K562 (cell line): ENCODE data around the gene CCDC127. TPM values are rescaled to one million over a fixed set of nuclear protein-coding genes. Genes with fewer than 3 reads are reported as not detected.

ENCODE experiments used
- ATAC-seq: fragments of 200-7000 bp; cut with Tn5 transposase; 3 replicates; pipeline ENCODE4 v1.9.1; 2020; ENCODE audit warnings: moderate library complexity
- BruUV-seq: library from RNA; stranded (reverse); fragments of 400-500 nt; replicated peaks from 2 replicates; lab custom pipeline; 2021; lab: Mats Ljungman, UMichigan
- CTCF ChIA-PET: fragments of 300-600 bp; formaldehyde crosslinking; extraction: SDS; loops from one replicate; lab custom pipeline; 2021; ENCODE audit warnings: low intra/inter-chr PET ratio; lab: Yijun Ruan, JAX
- POLR2A ChIA-PET: fragments of 300-600, 350-650 bp; sonication (Branson Sonifier 250); formaldehyde crosslinking; extraction: SDS; loops from one replicate; lab custom pipeline; 2021; ENCODE audit warnings: antibody characterized with exemption, inconsistent platforms; lab: Yijun Ruan, JAX
- DNase-seq, 4 experiments: peaks; one replicate each; pipeline versions ENCODE4 v3.0.0 to v3.0.0-alpha.2; 2011 to 2018; ENCODE audit warnings: low spot score in 3 of 4, mixed read lengths in 3 of 4; ENCODE audit errors: extremely low read depth in 1 of 4
- FAIRE-seq: peaks from 2 replicates; lab custom pipeline; 2011; peaks lifted over from hg19 to GRCh38; lab: Jason Lieb, UNC
- H2AFZ ChIP-seq: 2 replicates; pipeline ENCODE4 v1.6.0; 2011; ENCODE audit warnings: low read depth, low read length, control low read depth, inconsistent platforms
- H3K27ac ChIP-seq: fragments of 200-600 bp; 3 replicates; pipeline ENCODE4 v1.8.0; 2011; ENCODE audit warnings: low read depth, mild to moderate bottlenecking, control low read depth, inconsistent platforms, low read length, moderate library complexity, mixed read lengths; ENCODE audit errors: extremely low read depth
- H3K27me3 ChIP-seq, 2 experiments: fragments of 300-600 bp in 1 of 2; 2 replicates in 1 of 2; 3 replicates in 1 of 2; pipeline versions ENCODE4 v1.6.0 to v1.8.0; 2011; ENCODE audit warnings: inconsistent platforms in 2 of 2, low read length in 2 of 2, mild to moderate bottlenecking in 1 of 2, mixed read lengths in 1 of 2, moderate library complexity in 1 of 2; ENCODE audit not compliant: control insufficient read depth in 2 of 2, insufficient read depth in 2 of 2
- H3K36me3 ChIP-seq: fragments of 300-600 bp; 3 replicates; pipeline ENCODE4 v1.8.0; 2011; ENCODE audit warnings: mild to moderate bottlenecking, low read length, inconsistent platforms; ENCODE audit not compliant: control insufficient read depth, insufficient read depth
- H3K4me1 ChIP-seq, 2 experiments: fragments of 200-600 bp in 1 of 2; replicated peaks in 1 of 2; 2 replicates in 1 of 2; 3 replicates in 1 of 2; pipeline versions ENCODE4 v1.5.1 to v1.8.0; 2011; ENCODE audit warnings: inconsistent platforms in 2 of 2, low read length in 2 of 2, mild to moderate bottlenecking in 1 of 2, mixed read lengths in 1 of 2, moderate library complexity in 1 of 2; ENCODE audit not compliant: control insufficient read depth in 2 of 2, insufficient read depth in 2 of 2
- H3K4me2 ChIP-seq: 2 replicates; pipeline ENCODE4 v1.6.1; 2011; ENCODE audit warnings: low read length, control low read depth, inconsistent platforms, mixed read lengths; ENCODE audit not compliant: insufficient read depth
- H3K4me3 ChIP-seq: fragments of 200-600 bp; sonication (generic), shearing (Covaris generic); 2 replicates; pipeline ENCODE4 v1.5.1; 2016; ENCODE audit warnings: control low read depth, inconsistent platforms
- H3K79me2 ChIP-seq: fragments of 200-600 bp; 3 replicates; pipeline ENCODE4 v1.8.0; 2011; ENCODE audit warnings: low read length, inconsistent platforms; ENCODE audit not compliant: control insufficient read depth, insufficient read depth
- H3K9ac ChIP-seq, 2 experiments: 2 replicates each; pipeline versions ENCODE4 v1.6.0 to v1.6.1; 2011; ENCODE audit warnings: low read depth in 2 of 2, low read length in 2 of 2, control low read depth in 1 of 2, inconsistent platforms in 1 of 2, mild to moderate bottlenecking in 1 of 2, mixed read lengths in 1 of 2; ENCODE audit not compliant: insufficient read depth in 1 of 2
- H3K9me1 ChIP-seq: one replicate; pipeline ENCODE4 v1.6.0; 2011; ENCODE audit warnings: inconsistent platforms, mild to moderate bottlenecking, low read length, moderate library complexity; ENCODE audit not compliant: control insufficient read depth, insufficient read depth
- H3K9me3 ChIP-seq: replicated peaks from 2 replicates; pipeline ENCODE4 v1.5.1; 2011; ENCODE audit warnings: low read depth, low read length, inconsistent platforms; ENCODE audit not compliant: control insufficient read depth, insufficient read depth
- H4K20me1 ChIP-seq: replicated peaks from 2 replicates; pipeline ENCODE4 v1.6.1; 2011; ENCODE audit warnings: low read length, inconsistent platforms, mixed read lengths; ENCODE audit not compliant: control insufficient read depth, insufficient read depth
- CBX3 ChIP-seq, 2 experiments: IDR thresholded peaks; 1 replicate in 1 of 2; 2 replicates in 1 of 2; pipeline ENCODE4 v1.6.1; 2012; ENCODE audit warnings: inconsistent platforms in 2 of 2, low read length in 2 of 2, borderline replicate concordance in 1 of 2, control low read depth in 1 of 2
- DDX20 ChIP-seq: fragments of 450-650 bp; IDR thresholded peaks from 2 replicates; pipeline ENCODE4 v1.6.1; 2016; ENCODE audit warnings: missing genetic modification characterization, low read depth, mild to moderate bottlenecking, missing compliant biosample characterization, moderate library complexity
- EP300 ChIP-seq: IDR thresholded peaks from 2 replicates; pipeline ENCODE4 v1.6.1; 2012; ENCODE audit warnings: low read length, improper control_type of control experiment
- ESRRA ChIP-seq: fragments of 450-650 bp; IDR thresholded peaks from 2 replicates; pipeline ENCODE4 v1.6.1; 2014; ENCODE audit warnings: low read depth, mild to moderate bottlenecking, moderate library complexity, borderline replicate concordance
- L3MBTL2 ChIP-seq: fragments of 450-650 bp; IDR thresholded peaks from 2 replicates; pipeline ENCODE4 v1.6.1; 2016; ENCODE audit warnings: mild to moderate bottlenecking, moderate library complexity
- NBN ChIP-seq: fragments of 450-650 bp; IDR thresholded peaks from 2 replicates; pipeline ENCODE4 v1.6.1; 2016; ENCODE audit warnings: low read depth, mild to moderate bottlenecking
- RAD21 ChIP-seq, 2 experiments: fragments of 250-450 bp in 1 of 2; fragments of 450-650 bp in 1 of 2; sonication (Bioruptor Pico) in 1 of 2; formaldehyde crosslinking in 1 of 2; IDR thresholded peaks in 1 of 2; conservative IDR thresholded peaks in 1 of 2; 2 replicates each; pipeline versions ENCODE4 v1.4.0 to v1.8.0; 2020 to 2022; ENCODE audit warnings: mild to moderate bottlenecking in 2 of 2, moderate library complexity in 1 of 2
- RBM15 ChIP-seq: fragments of 200-400 bp; formaldehyde crosslinking; IDR thresholded peaks from 2 replicates; pipeline ENCODE4 v1.6.1; 2018; ENCODE audit warnings: mild to moderate bottlenecking, low read length, moderate library complexity; ENCODE audit not compliant: insufficient read depth
- RUNX1 ChIP-seq: sonication (generic); IDR thresholded peaks from 2 replicates; pipeline ENCODE4 v1.6.1; 2016; ENCODE audit warnings: antibody characterized with exemption, low read depth
- YBX1 ChIP-seq: fragments of 450-650 bp; IDR thresholded peaks from 2 replicates; pipeline ENCODE4 v1.7.1; 2016; ENCODE audit warnings: mild to moderate bottlenecking
- ZNF146 ChIP-seq: IDR thresholded peaks from one replicate; pipeline ENCODE4 v1.6.1; 2018; ENCODE audit warnings: missing compliant biosample characterization; ENCODE audit not compliant: unreplicated experiment
- ZNF347 ChIP-seq: fragments of 450-650 bp; formaldehyde crosslinking; IDR thresholded peaks from 2 replicates; pipeline ENCODE4 v1.4.0; 2020; ENCODE audit warnings: low read depth, mild to moderate bottlenecking, moderate library complexity
- ZNF778 ChIP-seq: fragments of 450-650 bp; formaldehyde crosslinking; IDR thresholded peaks from 2 replicates; pipeline ENCODE4 v1.4.0; 2020; ENCODE audit warnings: mild to moderate bottlenecking, moderate library complexity
- WGBS: fragments of 100-300 bp; shearing (Covaris generic); methylation state at CpG from one replicate; pipeline ENCODE4 v1.1.6; 2016; ENCODE audit warnings: low coverage, mixed read lengths; ENCODE audit not compliant: insufficient coverage; ENCODE audit errors: missing lambda C conversion rate; 5-methylcytosine and 5-hydroxymethylcytosine counted together
- in situ Hi-C: fragments of 300-500 bp; cut with MboI; formaldehyde crosslinking; loops from 4 replicates; pipeline ENCODE4 v1.15.0; 2018; ENCODE audit warnings: inconsistent platforms, mixed read lengths
- intact Hi-C: fragments of 100-400 bp; cut with micrococcal nuclease; formaldehyde crosslinking; loops from 2 replicates; pipeline ENCODE4 v1.14.2; 2022
- polyA plus RNA-seq, 8 experiments: library from polyadenylated mRNA; depleted of rRNA in 4 of 8; stranded (reverse) in 5 of 8; unstranded in 3 of 8; fragments of >200 nt; fragmentation: Nextera tagmentation in 2 of 8; fragmentation: Illumina TruSeq in 1 of 8; extraction: Ambion mirVana in 2 of 8; extraction: Trizol in 1 of 8; gene quantifications; 2 replicates each; pipeline versions ENCODE4 v1.2.1 to v1.2.3, GENCODE V29; 2011 to 2014; ENCODE audit warnings: inconsistent platforms in 1 of 8, missing spikeins in 1 of 8
- total RNA-seq, 7 experiments: library from RNA; depleted of rRNA in 6 of 7; stranded (reverse); fragments of >200 nt in 6 of 7; fragmentation: Illumina TruSeq in 2 of 7; extraction: Trizol in 2 of 7; gene quantifications; 2 replicates each; pipeline versions ENCODE4 v1.2.1 to v1.2.3, GENCODE V29; 2011 to 2021; ENCODE audit warnings: low replicate concordance in 1 of 7
- TF ChIP-seq, protein P1 (sequence below): fragments of 250-450 bp; sonication (Bioruptor Pico); IDR thresholded peaks from 2 replicates; pipeline ENCODE4 v1.8.0; 2022; ENCODE audit warnings: moderate library complexity, mild to moderate bottlenecking, inconsistent platforms
- TF ChIP-seq, protein P2 (sequence below): fragments of 250-450 bp; sonication (Bioruptor Pico); IDR thresholded peaks from 2 replicates; pipeline ENCODE4 v1.4.0; 2020
- TF ChIP-seq, protein P3 (sequence below): sonication (generic); formaldehyde crosslinking; IDR thresholded peaks from 2 replicates; pipeline ENCODE4 v1.9.0; 2022; ENCODE audit warnings: mild to moderate bottlenecking, missing genetic modification reagents
- TF ChIP-seq, protein P4 (sequence below): sonication (generic); formaldehyde crosslinking; IDR thresholded peaks from 2 replicates; pipeline ENCODE4 v1.8.1; 2023; ENCODE audit warnings: mild to moderate bottlenecking, missing genetic modification reagents

Gene CCDC127
- total and polyA plus RNA-seq, 9 of the 15 experiments (the other 6 are each of a cell fraction or from before 2014, with no cell fraction given): 2.7 to 4.5 (median 4.1) TPM

DNA sequence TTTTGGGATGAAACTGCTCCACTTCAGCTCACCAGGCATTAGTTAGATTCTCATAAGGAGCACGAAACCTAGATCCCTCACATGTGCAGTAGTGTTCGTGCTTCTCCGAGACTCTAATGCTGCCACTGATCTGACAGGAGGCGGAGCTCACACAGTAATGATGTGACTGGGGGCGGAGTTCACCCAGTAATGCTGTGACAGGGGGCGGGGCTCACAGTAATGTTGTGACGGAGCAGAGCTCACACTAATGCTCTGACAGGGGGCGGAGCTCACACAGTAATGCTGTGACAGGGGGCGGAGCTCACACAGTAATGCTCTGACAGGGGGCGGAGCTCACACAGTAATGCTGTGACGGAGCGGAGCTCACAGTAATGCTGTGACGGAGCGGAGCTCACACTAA, 53.7 kb downstream of the CCDC127 start:
- in situ Hi-C loops: no loop called here
- Histone ChIP-seq H3K36me3 (no peaks in the 10 kb centered on the region), H3K79me2 (no peaks in the 10 kb centered on the region), H4K20me1 (no peaks in the 10 kb centered on the region; the same call in 1 of the 2 replicates), H3K9ac (no peak overlapping the region), H3K27ac (no peak overlapping the region), H3K9me3 (no peaks in the 10 kb centered on the region), H3K4me1 (peaks cover 0 to 5% of the 10 kb centered on the region in 2 experiments; a peak in 3 of 5 replicates), H2AFZ (no peak overlapping the region), H3K9me1 (no peaks in the 10 kb centered on the region), H3K4me3 (no peak overlapping the region), H3K27me3 (peaks cover 33 to 67% of the 10 kb centered on the region in 2 experiments), H3K4me2 (no peak overlapping the region)
- no TSS peak for BruUV-seq
- ChIA-PET CTCF (no interaction called here), POLR2A (no interaction called here)
- intact Hi-C loops: no loop called here
- FAIRE-seq (no peak), ATAC-seq (peak; percentile 79), DNase-seq (peak in 2 of 4 experiments; percentile 19 to 45)
- WGBS: 44% methylated on average over 9 of the region's 14 CpGs
- no peak for TF ChIP-seq RBM15
- TF ChIP-seq NBN: no peak
- no peak for TF ChIP-seq YBX1
- no peak for TF ChIP-seq CBX3 (IDR thresholded peaks at IDR 0.05; ENCODE audit: borderline replicate concordance in 1 of 2, low read length in 2 of 2)
- TF ChIP-seq ZNF778 (CRISPR knock-in tag): no peak
- TF ChIP-seq L3MBTL2: no peak
- no peak for TF ChIP-seq ZNF347
- TF ChIP-seq, protein P1, sequence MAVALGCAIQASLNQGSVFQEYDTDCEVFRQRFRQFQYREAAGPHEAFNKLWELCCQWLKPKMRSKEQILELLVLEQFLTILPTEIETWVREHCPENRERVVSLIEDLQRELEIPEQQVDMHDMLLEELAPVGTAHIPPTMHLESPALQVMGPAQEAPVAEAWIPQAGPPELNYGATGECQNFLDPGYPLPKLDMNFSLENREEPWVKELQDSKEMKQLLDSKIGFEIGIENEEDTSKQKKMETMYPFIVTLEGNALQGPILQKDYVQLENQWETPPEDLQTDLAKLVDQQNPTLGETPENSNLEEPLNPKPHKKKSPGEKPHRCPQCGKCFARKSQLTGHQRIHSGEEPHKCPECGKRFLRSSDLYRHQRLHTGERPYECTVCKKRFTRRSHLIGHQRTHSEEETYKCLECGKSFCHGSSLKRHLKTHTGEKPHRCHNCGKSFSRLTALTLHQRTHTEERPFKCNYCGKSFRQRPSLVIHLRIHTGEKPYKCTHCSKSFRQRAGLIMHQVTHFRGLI (CRISPR knock-in tag): no peak
- TF ChIP-seq ESRRA: no peak
- TF ChIP-seq ZNF146 (CRISPR knock-in tag): no peak
- TF ChIP-seq, protein P2, sequence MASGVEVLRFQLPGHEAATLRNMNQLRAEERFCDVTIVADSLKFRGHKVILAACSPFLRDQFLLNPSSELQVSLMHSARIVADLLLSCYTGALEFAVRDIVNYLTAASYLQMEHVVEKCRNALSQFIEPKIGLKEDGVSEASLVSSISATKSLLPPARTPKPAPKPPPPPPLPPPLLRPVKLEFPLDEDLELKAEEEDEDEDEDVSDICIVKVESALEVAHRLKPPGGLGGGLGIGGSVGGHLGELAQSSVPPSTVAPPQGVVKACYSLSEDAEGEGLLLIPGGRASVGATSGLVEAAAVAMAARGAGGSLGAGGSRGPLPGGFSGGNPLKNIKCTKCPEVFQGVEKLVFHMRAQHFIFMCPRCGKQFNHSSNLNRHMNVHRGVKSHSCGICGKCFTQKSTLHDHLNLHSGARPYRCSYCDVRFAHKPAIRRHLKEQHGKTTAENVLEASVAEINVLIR: no peak
- TF ChIP-seq RUNX1: no peak
- no peak for TF ChIP-seq EP300
- no peak for TF ChIP-seq DDX20 (tag)
- TF ChIP-seq, protein P3, sequence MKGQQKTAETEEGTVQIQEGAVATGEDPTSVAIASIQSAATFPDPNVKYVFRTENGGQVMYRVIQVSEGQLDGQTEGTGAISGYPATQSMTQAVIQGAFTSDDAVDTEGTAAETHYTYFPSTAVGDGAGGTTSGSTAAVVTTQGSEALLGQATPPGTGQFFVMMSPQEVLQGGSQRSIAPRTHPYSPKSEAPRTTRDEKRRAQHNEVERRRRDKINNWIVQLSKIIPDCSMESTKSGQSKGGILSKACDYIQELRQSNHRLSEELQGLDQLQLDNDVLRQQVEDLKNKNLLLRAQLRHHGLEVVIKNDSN: no peak
- TF ChIP-seq, protein P4, sequence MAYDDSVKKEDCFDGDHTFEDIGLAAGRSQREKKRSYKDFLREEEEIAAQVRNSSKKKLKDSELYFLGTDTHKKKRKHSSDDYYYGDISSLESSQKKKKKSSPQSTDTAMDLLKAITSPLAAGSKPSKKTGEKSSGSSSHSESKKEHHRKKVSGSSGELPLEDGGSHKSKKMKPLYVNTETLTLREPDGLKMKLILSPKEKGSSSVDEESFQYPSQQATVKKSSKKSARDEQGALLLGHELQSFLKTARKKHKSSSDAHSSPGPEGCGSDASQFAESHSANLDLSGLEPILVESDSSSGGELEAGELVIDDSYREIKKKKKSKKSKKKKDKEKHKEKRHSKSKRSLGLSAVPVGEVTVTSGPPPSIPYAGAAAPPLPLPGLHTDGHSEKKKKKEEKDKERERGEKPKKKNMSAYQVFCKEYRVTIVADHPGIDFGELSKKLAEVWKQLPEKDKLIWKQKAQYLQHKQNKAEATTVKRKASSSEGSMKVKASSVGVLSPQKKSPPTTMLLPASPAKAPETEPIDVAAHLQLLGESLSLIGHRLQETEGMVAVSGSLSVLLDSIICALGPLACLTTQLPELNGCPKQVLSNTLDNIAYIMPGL: no peak
- no peak for TF ChIP-seq RAD21 (CRISPR knock-in tag; conservative IDR thresholded peaks at IDR 0.05 in 1 of 2, IDR thresholded peaks at IDR 0.05 in 1 of 2)
